Stomach (tissue), 9 donors: Measurements from ENCODE around the gene CES5A. TPM values are rescaled to one million over a fixed set of nuclear protein-coding genes. Genes with fewer than 3 reads are reported as not detected.

Source experiments
- DNase-seq, 2 donors: peaks; one replicate each; pipeline versions ENCODE4 v3.0.0 to v3.0.0-alpha.2; 2013 to 2019
- H3K27ac ChIP-seq, 5 donors: fragments of 200-600 bp in 4 of 5; sonication (generic) in 4 of 5; one replicate each; pipeline ENCODE4 v1.5.1; 2013 to 2019; ENCODE audit warnings: mild to moderate bottlenecking in 1 of 5, moderate library complexity in 1 of 5
- H3K27me3 ChIP-seq, 3 donors: fragments of 200-600 bp; sonication (generic); one replicate each; pipeline ENCODE4 v1.5.1; 2017 to 2019; ENCODE audit warnings: mixed run types in 1 of 3
- H3K36me3 ChIP-seq, 4 donors: fragments of 200-600 bp; sonication (generic); 1 replicate in 3 of 4; 2 replicates in 1 of 4; pipeline ENCODE4 v1.5.1; 2016 to 2019
- H3K4me1 ChIP-seq, 4 donors: fragments of 200-600 bp; sonication (generic); one replicate each; pipeline ENCODE4 v1.5.1; 2016 to 2019
- H3K4me3 ChIP-seq, 4 donors: fragments of 200-600 bp; sonication (generic) in 3 of 4; one replicate each; pipeline ENCODE4 v1.5.1; 2016 to 2019; ENCODE audit warnings: mild to moderate bottlenecking in 1 of 4
- H3K9me3 ChIP-seq, 4 donors: fragments of 200-600 bp; sonication (generic); one replicate each; pipeline ENCODE4 v1.5.1; 2016 to 2019
- CTCF ChIP-seq, 7 experiments: fragments of 450-650 bp in 4 of 7; fragments of 200-600 bp in 3 of 7; sonication (generic) in 3 of 7; IDR thresholded peaks; one replicate each; pipeline ENCODE4 v1.5.1; 2016 to 2019; ENCODE audit warnings: antibody characterized with exemption in 7 of 7, control low read depth in 2 of 7, mild to moderate bottlenecking in 1 of 7
- EP300 ChIP-seq: sonication (generic); formaldehyde crosslinking; IDR thresholded peaks from one replicate; pipeline ENCODE4 v1.6.1; 2017; ENCODE audit warnings: antibody characterized with exemption
- POLR2A ChIP-seq, 4 donors: fragments of 450-650 bp; IDR thresholded peaks; one replicate each; pipeline ENCODE4 v1.6.1; 2016; ENCODE audit warnings: antibody characterized with exemption in 4 of 4, control low read depth in 2 of 4, mild to moderate bottlenecking in 1 of 4, moderate library complexity in 1 of 4
- POLR2AphosphoS5 ChIP-seq, 3 donors: sonication (generic); formaldehyde crosslinking; IDR thresholded peaks; one replicate each; pipeline ENCODE4 v1.6.1; 2016; ENCODE audit warnings: antibody characterized with exemption in 3 of 3
- WGBS, 5 donors: extraction: QIAGEN DNeasy Blood & Tissue Kit in 3 of 5; methylation state at CpG; one replicate each; pipeline versions ENCODE4 v1.1.5 to v1.1.7; 2013 to 2018; 5-methylcytosine and 5-hydroxymethylcytosine counted together
- intact Hi-C: fragments of 100-400 bp; cut with DNase I; formaldehyde crosslinking; loops from one replicate; pipeline ENCODE4 v1.15.1; 2023; ENCODE audit warnings: low total_unique reads
- polyA plus RNA-seq, 3 donors: library from polyadenylated mRNA; stranded (reverse); fragments of 200-250 nt; gene quantifications; one replicate each; pipeline ENCODE4 v1.2.3, GENCODE V29; 2013
- total RNA-seq, 5 donors: library from RNA; depleted of rRNA; stranded (reverse); fragments of >200 nt; gene quantifications; one replicate each; pipeline versions ENCODE4 v1.1.0 to v1.2.3, GENCODE V29; 2014 to 2016
- donor health status: healthy with polysubstance abuse.
- donor health status: Bipolar disorder and iron deficiency.
- donor health status: healthy.

CES5A gene
- total and polyA plus RNA-seq, 8 donors: not detected

GRCh38 chr16:55899857-55900256 lies 24.7 kb upstream of the CES5A start:
- intact Hi-C loops: no loop called here
- no peak overlapping the region for H3K4me3 ChIP-seq
- WGBS, 5 donors: 36 to 57% (median 43%) methylated on average over 3 of the region's 3 CpGs
- H3K4me1 ChIP-seq: no peaks in the 10 kb centered on the region
- peaks cover 0 to 6% (median 0%) of the 10 kb centered on the region in 3 donors for H3K27me3 ChIP-seq
- peaks cover 0 to 41% (median 29%) of the 10 kb centered on the region in 4 donors for H3K9me3 ChIP-seq
- TF ChIP-seq POLR2AphosphoS5 (IDR thresholded peaks at IDR 0.05) (no peak), EP300 (no peak), POLR2A (IDR thresholded peaks at IDR 0.05) (no peak), CTCF (IDR thresholded peaks at IDR 0.05) (no peak)
- no peak for DNase-seq
- no peaks in the 10 kb centered on the region for H3K36me3 ChIP-seq
- no peak overlapping the region for H3K27ac ChIP-seq

GRCh38 chr16:55898592-55898991 lies 23.4 kb upstream of the CES5A start:
- intact Hi-C loops: no loop called here
- Histone ChIP-seq H3K4me1 (no peaks in the 10 kb centered on the region), H3K27me3 (peaks cover 0 to 6% (median 0%) of the 10 kb centered on the region in 3 donors), H3K4me3 (no peak overlapping the region), H3K9me3 (peaks cover 0 to 43% (median 25%) of the 10 kb centered on the region in 4 donors), H3K27ac (no peak overlapping the region), H3K36me3 (no peaks in the 10 kb centered on the region)
- 60 to 89% (median 74%) methylated on average over 1 of the region's 1 CpG for WGBS, 5 donors
- DNase-seq: no peak
- TF ChIP-seq EP300 (no peak), CTCF (IDR thresholded peaks at IDR 0.05) (no peak), POLR2A (IDR thresholded peaks at IDR 0.05) (no peak), POLR2AphosphoS5 (IDR thresholded peaks at IDR 0.05) (no peak)

- no peak overlapping the region for H3K4me3 ChIP-seq
- TF ChIP-seq POLR2AphosphoS5 (IDR thresholded peaks at IDR 0.05) (no peak), POLR2A (IDR thresholded peaks at IDR 0.05) (no peak), CTCF (IDR thresholded peaks at IDR 0.05) (no peak), EP300 (no peak)
- WGBS, 5 donors: 57 to 92% (median 87%) methylated on average over 2 of the region's 2 CpGs
- DNase-seq: no peak
- H3K36me3 ChIP-seq: no peaks in the 10 kb centered on the region
- H3K4me1 ChIP-seq: no peaks in the 10 kb centered on the region
- H3K27ac ChIP-seq: no peak overlapping the region
- H3K9me3 ChIP-seq: peaks cover 3 to 66% (median 34%) of the 10 kb centered on the region in 4 donors
- intact Hi-C loops: no loop called here
- H3K27me3 ChIP-seq: peaks cover 0 to 10% (median 0%) of the 10 kb centered on the region in 3 donors
These were observed 17.6 kb upstream of the CES5A start for GRCh38 chr16:55892821-55893220.

- no peak overlapping the region for H3K27ac ChIP-seq
- peaks cover 0 to 4% (median 0%) of the 10 kb centered on the region in 3 donors for H3K27me3 ChIP-seq
- H3K36me3 ChIP-seq: no peaks in the 10 kb centered on the region
- H3K4me3 ChIP-seq: no peak overlapping the region
- no peaks in the 10 kb centered on the region for H3K4me1 ChIP-seq
- H3K9me3 ChIP-seq: peaks cover 3 to 42% (median 19%) of the 10 kb centered on the region in 4 donors
- WGBS, 5 donors: 48 to 72% (median 58%) methylated on average over 2 of the region's 2 CpGs
- no peak for DNase-seq
- TF ChIP-seq EP300: no peak
- no peak for TF ChIP-seq POLR2A (IDR thresholded peaks at IDR 0.05)
- no peak for TF ChIP-seq POLR2AphosphoS5 (IDR thresholded peaks at IDR 0.05)
- TF ChIP-seq CTCF (IDR thresholded peaks at IDR 0.05): no peak
- intact Hi-C loops: no loop called here
These were observed 14.3 kb upstream of the CES5A start for GRCh38 chr16:55889518-55889917.
